H1 (cell line): ENCODE data around the gene KIAA0319L. TPM values are rescaled to one million over a fixed set of nuclear protein-coding genes. Genes with fewer than 3 reads are reported as not detected.

Source experiments
- CTCF ChIA-PET: fragments of 300-600 bp; sonication (Branson Sonifier 250); formaldehyde crosslinking; loops from one replicate; lab custom pipeline; 2021; ENCODE audit not compliant: partially characterized antibody; lab: Charles Lee
- POLR2A ChIA-PET: fragments of 300-600 bp; sonication (Branson Sonifier 250); formaldehyde crosslinking; loops from one replicate; lab custom pipeline; 2021; ENCODE audit warnings: inconsistent platforms; ENCODE audit not compliant: partially characterized antibody; lab: Charles Lee
- DNase-seq, 2 experiments: peaks; one replicate each; pipeline versions ENCODE4 v3.0.0 to v3.0.0-alpha.2; 2010 to 2022; ENCODE audit warnings: low spot score in 2 of 2, low read depth in 1 of 2, mixed read lengths in 1 of 2
- FAIRE-seq: peaks from 2 replicates; lab custom pipeline; 2011; peaks lifted over from hg19 to GRCh38; lab: Jason Lieb, UNC
- H2AFZ ChIP-seq: 2 replicates; pipeline ENCODE4 v1.8.1; 2012; ENCODE audit warnings: low read length, inconsistent platforms
- H2AK5ac ChIP-seq: 2 replicates; pipeline ENCODE4 v1.6.1; 2013; ENCODE audit warnings: low read depth, low read length
- H2BK120ac ChIP-seq: replicated peaks from 2 replicates; pipeline ENCODE3; 2013; ENCODE audit warnings: low read depth, low read length, inconsistent platforms
- H2BK12ac ChIP-seq: 2 replicates; pipeline ENCODE4 v1.6.1; 2013; ENCODE audit warnings: low read depth, low read length
- H2BK15ac ChIP-seq: 2 replicates; pipeline ENCODE4 v1.6.1; 2013; ENCODE audit warnings: low read length
- H2BK20ac ChIP-seq: 2 replicates; pipeline ENCODE4 v1.6.1; 2013; ENCODE audit warnings: low read length
- H2BK5ac ChIP-seq: 2 replicates; pipeline ENCODE4 v1.6.1; 2013; ENCODE audit warnings: low read depth, low read length
- H3K14ac ChIP-seq: 2 replicates; pipeline ENCODE4 v1.6.1; 2013; ENCODE audit warnings: inconsistent platforms; ENCODE audit not compliant: insufficient read length
- H3K18ac ChIP-seq: 2 replicates; pipeline ENCODE4 v1.6.1; 2013; ENCODE audit warnings: low read length; ENCODE audit errors: extremely low read depth
- H3K23ac ChIP-seq: 2 replicates; pipeline ENCODE4 v1.6.1; 2013; ENCODE audit warnings: inconsistent platforms; ENCODE audit not compliant: insufficient read length
- H3K23me2 ChIP-seq: 2 replicates; pipeline ENCODE4 v1.6.1; 2013; ENCODE audit warnings: low read depth, low read length
- H3K27ac ChIP-seq: 2 replicates; pipeline ENCODE4 v1.6.1; 2011; ENCODE audit warnings: low read depth, low read length, inconsistent platforms
- H3K27me3 ChIP-seq, 4 experiments: replicated peaks in 1 of 4; 1 replicate in 1 of 4; 2 replicates in 3 of 4; pipeline versions ENCODE4 v1.6.1 to v1.8.1; 2011 to 2013; ENCODE audit warnings: low read length in 3 of 4, mild to moderate bottlenecking in 3 of 4, inconsistent platforms in 2 of 4, mixed read lengths in 2 of 4, moderate library complexity in 1 of 4; ENCODE audit not compliant: control insufficient read depth in 3 of 4, insufficient read depth in 3 of 4; ENCODE audit errors: extremely low read depth in 1 of 4
- H3K36me3 ChIP-seq, 4 experiments: 2 replicates each; pipeline versions ENCODE4 v1.6.1 to v1.8.1; 2011 to 2013; ENCODE audit warnings: mild to moderate bottlenecking in 4 of 4, low read length in 3 of 4, moderate library complexity in 2 of 4, control low read depth in 1 of 4, inconsistent platforms in 1 of 4; ENCODE audit not compliant: insufficient read depth in 4 of 4, control insufficient read depth in 2 of 4
- H3K4ac ChIP-seq: replicated peaks from 2 replicates; pipeline ENCODE3; 2013; ENCODE audit warnings: low read length, low read depth, mixed read lengths, inconsistent platforms; ENCODE audit not compliant: insufficient read length
- H3K4me1 ChIP-seq, 4 experiments: replicated peaks in 1 of 4; 1 replicate in 1 of 4; 2 replicates in 3 of 4; pipeline versions ENCODE4 v1.6.1 to v1.8.1; 2011 to 2013; ENCODE audit warnings: low read length in 3 of 4, inconsistent platforms in 2 of 4, mixed read lengths in 1 of 4; ENCODE audit not compliant: insufficient read depth in 4 of 4, control insufficient read depth in 3 of 4
- H3K4me2 ChIP-seq, 2 experiments: 2 replicates each; pipeline versions ENCODE4 v1.6.1 to v1.8.1; 2011 to 2013; ENCODE audit warnings: low read depth in 2 of 2, low read length in 2 of 2, control low read depth in 1 of 2, inconsistent platforms in 1 of 2, mild to moderate bottlenecking in 1 of 2; ENCODE audit not compliant: insufficient read depth in 1 of 2
- H3K4me3 ChIP-seq, 4 experiments: fragments of 200-600, 300-600 bp in 1 of 4; sonication (generic), shearing (Covaris generic), sonication (Bioruptor Twin) in 1 of 4; 2 replicates each; pipeline versions ENCODE4 v1.5.1 to v1.8.1; 2011 to 2016; ENCODE audit warnings: low read length in 4 of 4, low read depth in 3 of 4, control low read depth in 2 of 4, inconsistent platforms in 2 of 4, mild to moderate bottlenecking in 2 of 4, mixed read lengths in 1 of 4, moderate library complexity in 1 of 4; ENCODE audit not compliant: insufficient read depth in 2 of 4; ENCODE audit errors: extremely low read depth in 1 of 4
- H3K56ac ChIP-seq: replicated peaks from 2 replicates; pipeline ENCODE3; 2013; ENCODE audit warnings: low read depth, mild to moderate bottlenecking, mixed read lengths, low read length, inconsistent platforms; ENCODE audit not compliant: insufficient read length
- H3K79me1 ChIP-seq: 2 replicates; pipeline ENCODE4 v1.6.1; 2013; ENCODE audit warnings: low read depth, low read length, control low read depth
- H3K79me2 ChIP-seq, 2 experiments: 2 replicates each; pipeline versions ENCODE4 v1.6.1 to v1.8.1; 2012 to 2013; ENCODE audit warnings: low read length in 2 of 2, mild to moderate bottlenecking in 2 of 2, inconsistent platforms in 1 of 2; ENCODE audit not compliant: insufficient read depth in 2 of 2, control insufficient read depth in 1 of 2
- H3K9ac ChIP-seq, 4 experiments: replicated peaks in 1 of 4; 1 replicate in 1 of 4; 2 replicates in 3 of 4; pipeline versions ENCODE4 v1.6.1 to v1.8.1; 2011 to 2013; ENCODE audit warnings: low read depth in 3 of 4, low read length in 3 of 4, control low read depth in 2 of 4, mild to moderate bottlenecking in 2 of 4, moderate library complexity in 2 of 4, inconsistent platforms in 1 of 4; ENCODE audit errors: extremely low read depth in 1 of 4
- H3K9me3 ChIP-seq, 2 experiments: 2 replicates each; pipeline versions ENCODE4 v1.6.1 to v1.8.1; 2012 to 2013; ENCODE audit warnings: mild to moderate bottlenecking in 2 of 2, moderate library complexity in 2 of 2, control low read depth in 1 of 2, inconsistent platforms in 1 of 2, low read depth in 1 of 2, low read length in 1 of 2, mixed read lengths in 1 of 2; ENCODE audit not compliant: insufficient read depth in 2 of 2
- H4K20me1 ChIP-seq, 2 experiments: replicated peaks in 1 of 2; 2 replicates each; pipeline versions ENCODE3 to v1.8.1; 2011 to 2013; ENCODE audit warnings: inconsistent platforms in 2 of 2, low read length in 2 of 2, mild to moderate bottlenecking in 1 of 2; ENCODE audit not compliant: insufficient read depth in 2 of 2, control insufficient read depth in 1 of 2
- H4K5ac ChIP-seq: 2 replicates; pipeline ENCODE4 v1.6.1; 2013; ENCODE audit warnings: low read length, low read depth, mixed read lengths, inconsistent platforms; ENCODE audit not compliant: insufficient read length
- H4K8ac ChIP-seq: 2 replicates; pipeline ENCODE4 v1.8.0; 2013; ENCODE audit warnings: mild to moderate bottlenecking, moderate library complexity, low read length, inconsistent platforms; ENCODE audit not compliant: insufficient read depth; ENCODE audit errors: extremely low read depth
- H4K91ac ChIP-seq: replicated peaks from 2 replicates; pipeline ENCODE3; 2013; ENCODE audit warnings: low read length, mixed read lengths, inconsistent platforms; ENCODE audit not compliant: insufficient read length
- FOSL1 ChIP-seq: IDR thresholded peaks from 2 replicates; pipeline ENCODE4 v1.6.1; 2011; ENCODE audit warnings: mild to moderate bottlenecking, low read depth, low read length, moderate library complexity; ENCODE audit not compliant: insufficient read depth
- GABPA ChIP-seq: IDR thresholded peaks from 2 replicates; pipeline ENCODE4 v1.6.1; 2011; ENCODE audit warnings: mild to moderate bottlenecking, low read length, moderate library complexity, borderline replicate concordance; ENCODE audit not compliant: insufficient read depth
- SRF ChIP-seq: IDR thresholded peaks from 2 replicates; pipeline ENCODE4 v1.6.1; 2011; ENCODE audit warnings: mild to moderate bottlenecking, low read depth, low read length, moderate library complexity
- WGBS, 2 experiments: shearing (Covaris generic) in 1 of 2; methylation state at CpG; one replicate each; pipeline versions ENCODE4 v1.1.6 to v1.1.7; 2013 to 2015; ENCODE audit warnings: low lambda C conversion rate in 2 of 2, mixed read lengths in 2 of 2, inconsistent platforms in 1 of 2, low coverage in 1 of 2, missing lambda C conversion rate in 1 of 2; ENCODE audit not compliant: insufficient replicate concordance in 2 of 2, insufficient coverage in 1 of 2, insufficient read length in 1 of 2; ENCODE audit errors: extremely low coverage in 1 of 2, missing lambda C conversion rate in 1 of 2; 5-methylcytosine and 5-hydroxymethylcytosine counted together
- polyA plus RNA-seq, 7 experiments: library from polyadenylated mRNA; depleted of rRNA in 3 of 7; stranded (reverse) in 5 of 7; unstranded in 2 of 7; fragments of >200 nt in 5 of 7; fragments of 200-250 nt in 2 of 7; gene quantifications; 1 replicate in 5 of 7; 2 replicates in 1 of 7; 4 replicates in 1 of 7; pipeline versions ENCODE4 v1.2.1 to v1.2.3, GENCODE V29; 2011 to 2013; ENCODE audit warnings: missing spikeins in 2 of 7, mixed read lengths in 2 of 7
- total RNA-seq: library from RNA; stranded (reverse); fragmentation: NEBNext Ultra II Directional; extraction: Animal tissue kit (Norgen Biotek cat#: 25700); gene quantifications from 2 replicates; pipeline ENCODE4 v1.2.1, GENCODE V29; 2021

The KIAA0319L gene
- total and polyA plus RNA-seq, 2 of the 8 experiments (the other 6 are each of a cell fraction or from before 2014, with no cell fraction given) = 40.1 to 55.7 TPM

DNA sequence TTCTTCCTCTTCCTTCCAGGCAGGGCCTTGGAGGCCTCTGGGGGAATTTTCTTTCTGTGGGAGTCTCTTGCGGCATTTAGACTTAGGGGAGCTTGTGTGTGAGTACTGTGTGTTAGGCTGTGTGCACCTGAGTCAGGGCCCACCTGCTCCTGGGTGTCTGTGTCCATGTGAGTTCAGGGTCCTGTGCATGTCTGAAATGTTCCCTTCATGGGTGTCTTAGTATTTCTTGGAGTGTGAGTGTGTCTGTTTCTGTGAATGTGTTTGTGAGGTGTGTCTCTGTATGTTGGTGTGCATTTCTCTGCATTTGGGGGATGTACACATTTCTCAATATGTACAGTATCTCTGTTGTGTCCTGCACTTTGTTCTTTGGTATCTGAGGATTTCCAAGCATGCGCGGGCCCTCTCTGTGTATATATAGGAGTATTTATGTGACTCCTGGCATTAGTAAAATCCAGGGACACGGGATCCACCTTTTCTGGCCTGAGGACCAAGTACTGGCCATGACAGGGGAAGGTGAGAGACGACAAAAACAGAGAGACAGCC lies 18.3 kb upstream of the KIAA0319L start:
- 0 out of 2 replicates have a peak overlapping the region, but pooled peaks have one; percentile 75 for H2AK5ac ChIP-seq
- H3K27me3 ChIP-seq = peaks cover 69 to 87% (median 83%) of the 10 kb centered on the region in 4 experiments
- POLR2A ChIA-PET = interaction anchor here (0.6 to 1.7 kb wide), 7 partner anchors 10 to 194 kb away, joined by 3 to 5 read pairs (median 3); partner anchors contain the start of genes C1orf216 and CLSPN
- no peak overlapping the region for H3K4ac ChIP-seq
- no peaks in the 10 kb centered on the region for H3K79me1 ChIP-seq
- H2BK120ac ChIP-seq = no peak overlapping the region
- no peak overlapping the region for H3K23ac ChIP-seq
- H2BK5ac ChIP-seq = no peak overlapping the region
- H4K5ac ChIP-seq = no peak overlapping the region
- no peak overlapping the region for H3K9ac ChIP-seq
- H2BK12ac ChIP-seq = peak overlapping the region; percentile 90; the same call in 1 of the 2 replicates
- peaks cover 0 to 20% of the 10 kb centered on the region in 2 experiments for H4K20me1 ChIP-seq
- no peak overlapping the region for H3K56ac ChIP-seq
- no peaks in the 10 kb centered on the region for H3K79me2 ChIP-seq
- CTCF ChIA-PET = interaction anchor here (0.5 to 8.5 kb wide), 5 partner anchors 9 to 145 kb away, joined by 3 to 81 read pairs (median 5); partner anchors contain the start of gene C1orf216
- FAIRE-seq = no peak
- H3K18ac ChIP-seq = no peak overlapping the region
- no peak overlapping the region for H2BK15ac ChIP-seq
- H3K9me3 ChIP-seq = no peaks in the 10 kb centered on the region
- H4K91ac ChIP-seq = no peak overlapping the region
- no peak for DNase-seq
- 63% methylated on average over 5 of the region's 5 CpGs; no CpG with 5 or more reads in 1 of the 2 experiments for WGBS, 2 experiments
- no peak overlapping the region for H4K8ac ChIP-seq
- no peak overlapping the region for H3K14ac ChIP-seq
- no peak overlapping the region for H3K27ac ChIP-seq
- H2BK20ac ChIP-seq = no peak overlapping the region; the same call in 1 of the 2 replicates
- H3K4me1 ChIP-seq = peaks cover 7 to 20% (median 15%) of the 10 kb centered on the region in 4 experiments
- H3K4me3 ChIP-seq = 0 out of 8 replicates have a peak overlapping the region, but pooled peaks of 1 of the 4 experiments have one; percentile 67
- H3K4me2 ChIP-seq = peak overlapping the region in 1 of 2 experiments; percentile 88; a peak in 2 of 4 replicates
- peaks cover 25% of the 10 kb centered on the region for H3K23me2 ChIP-seq
- H2AFZ ChIP-seq = no peak overlapping the region
- peaks cover 0 to 11% (median 0%) of the 10 kb centered on the region in 4 experiments; a peak in 1 of 8 replicates for H3K36me3 ChIP-seq
- no peak for TF ChIP-seq FOSL1
- no peak for TF ChIP-seq GABPA
- no peak for TF ChIP-seq SRF
